ENCODE data around the gene MAP4. TPM values are rescaled to one million over a fixed set of nuclear protein-coding genes. Genes with fewer than 3 reads are reported as not detected.

The MAP4 gene
- total RNA-seq, 1 experiment from 2014 or later = 137 TPM

DNA sequence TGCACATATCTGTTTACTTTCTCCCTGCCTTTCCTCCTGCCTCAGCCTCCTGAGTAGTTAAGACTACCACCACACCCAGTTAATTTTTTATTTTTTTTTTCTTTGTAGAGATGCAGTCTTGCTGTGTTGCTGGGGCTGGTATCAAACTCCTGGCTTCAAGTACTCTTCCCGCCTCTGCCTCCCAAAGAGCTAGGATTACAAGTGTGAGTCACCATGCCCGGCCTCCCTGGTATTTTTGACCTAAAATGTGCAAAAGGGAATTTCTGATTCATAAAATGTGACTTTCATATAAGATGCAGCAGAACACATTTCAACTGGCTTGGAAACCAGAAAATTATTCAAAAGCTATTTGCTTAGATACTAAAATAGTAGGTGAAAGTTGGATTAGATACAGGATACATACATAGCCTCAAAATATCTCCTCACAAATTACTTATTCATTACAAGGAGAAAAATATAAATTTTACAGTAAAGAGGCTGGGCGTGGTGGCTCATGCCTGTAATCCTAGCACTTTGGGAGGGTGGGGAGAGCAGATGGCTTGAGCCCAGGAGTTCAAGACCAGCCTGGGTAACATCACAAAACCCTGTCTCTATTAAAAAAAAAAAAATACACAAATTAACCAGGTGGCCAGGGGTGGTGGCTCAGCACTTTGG, 32.0 kb downstream of the MAP4 start:
- Mint-ChIP-seq H3K36me3 (ENCODE audit: insufficient read depth, unreplicated experiment) (peaks cover 21% of the 10 kb centered on the region), H3K9me3 (ENCODE audit: unreplicated experiment) (no peaks in the 10 kb centered on the region), H3K4me3 (ENCODE audit: unreplicated experiment) (no peak overlapping the region), H3K27me3 (ENCODE audit: insufficient read depth, unreplicated experiment) (no peaks in the 10 kb centered on the region), H3K27ac (ENCODE audit: unreplicated experiment) (no peak overlapping the region), H3K4me1 (ENCODE audit: low read depth, unreplicated experiment) (no peaks in the 10 kb centered on the region)
- no peaks in the 10 kb centered on the region for H3K27me3 ChIP-seq (replicated peaks; ENCODE audit: control insufficient read depth, insufficient read depth, low read length)
- POLR2A ChIA-PET = interaction anchor here (0.7 kb wide), 1 partner anchor 29 kb away, joined by 3 read pairs; no protein-coding TSS in a partner anchor
- no peaks in the 10 kb centered on the region for H3K36me3 ChIP-seq (ENCODE audit: control insufficient read depth, insufficient read depth, low read length)
- no TSS peak for BruUV-seq (replicated peaks)
- CTCF ChIA-PET = no interaction called here
- TF ChIP-seq, protein P1, sequence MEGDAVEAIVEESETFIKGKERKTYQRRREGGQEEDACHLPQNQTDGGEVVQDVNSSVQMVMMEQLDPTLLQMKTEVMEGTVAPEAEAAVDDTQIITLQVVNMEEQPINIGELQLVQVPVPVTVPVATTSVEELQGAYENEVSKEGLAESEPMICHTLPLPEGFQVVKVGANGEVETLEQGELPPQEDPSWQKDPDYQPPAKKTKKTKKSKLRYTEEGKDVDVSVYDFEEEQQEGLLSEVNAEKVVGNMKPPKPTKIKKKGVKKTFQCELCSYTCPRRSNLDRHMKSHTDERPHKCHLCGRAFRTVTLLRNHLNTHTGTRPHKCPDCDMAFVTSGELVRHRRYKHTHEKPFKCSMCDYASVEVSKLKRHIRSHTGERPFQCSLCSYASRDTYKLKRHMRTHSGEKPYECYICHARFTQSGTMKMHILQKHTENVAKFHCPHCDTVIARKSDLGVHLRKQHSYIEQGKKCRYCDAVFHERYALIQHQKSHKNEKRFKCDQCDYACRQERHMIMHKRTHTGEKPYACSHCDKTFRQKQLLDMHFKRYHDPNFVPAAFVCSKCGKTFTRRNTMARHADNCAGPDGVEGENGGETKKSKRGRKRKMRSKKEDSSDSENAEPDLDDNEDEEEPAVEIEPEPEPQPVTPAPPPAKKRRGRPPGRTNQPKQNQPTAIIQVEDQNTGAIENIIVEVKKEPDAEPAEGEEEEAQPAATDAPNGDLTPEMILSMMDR (IDR thresholded peaks at IDR 0.05; ENCODE audit: insufficient read depth in 1 of 2, low read depth in 1 of 2, low read length in 1 of 2, severe bottlenecking in 1 of 2, unreplicated experiment in 1 of 2) = no peak
- H3K4me1 ChIP-seq = no peaks in the 10 kb centered on the region
- DNase-seq = no peak
- H3K4me3 ChIP-seq (ENCODE audit: low read depth, low read length) = no peak overlapping the region
- intact Hi-C loops (cut with micrococcal nuclease; ENCODE audit: unreplicated experiment) = no loop called here
- no peaks in the 10 kb centered on the region for H3K9me3 ChIP-seq

DNA sequence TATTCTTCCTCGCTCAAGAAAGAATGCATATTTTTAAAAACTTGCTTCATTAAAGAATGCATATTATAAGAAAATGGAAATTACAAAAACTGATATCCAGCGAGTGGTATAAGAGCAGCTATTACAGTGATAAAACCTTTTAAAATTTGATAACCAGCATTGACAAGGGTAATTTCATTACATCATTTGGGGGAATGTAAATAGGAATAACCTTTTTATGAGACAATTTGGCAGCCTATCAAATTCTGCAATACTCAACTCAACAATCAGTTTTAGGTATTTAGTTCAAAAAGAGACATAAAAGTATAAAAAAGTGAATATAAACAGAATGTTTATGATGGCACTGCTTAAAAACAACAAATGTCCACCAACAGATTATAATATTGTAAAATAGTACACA, 35.4 kb downstream of the MAP4 start:
- no peak for DNase-seq
- no peaks in the 10 kb centered on the region for H3K9me3 Mint-ChIP-seq (ENCODE audit: unreplicated experiment)

GRCh38 chr3:47979070-47979469, 37.1 kb downstream of the MAP4 start:
- no TSS peak for BruUV-seq (replicated peaks)
- no peaks in the 10 kb centered on the region for H3K9me3 ChIP-seq
- no peak overlapping the region for H3K4me3 ChIP-seq (ENCODE audit: low read depth, low read length)
- no peaks in the 10 kb centered on the region for H3K4me1 ChIP-seq
- H3K27ac Mint-ChIP-seq (ENCODE audit: unreplicated experiment) = no peak overlapping the region
- ChIA-PET CTCF (no interaction called here), POLR2A (no interaction called here)
- H3K36me3 ChIP-seq (ENCODE audit: control insufficient read depth, insufficient read depth, low read length) = no peaks in the 10 kb centered on the region
- TF ChIP-seq, protein P1 (IDR thresholded peaks at IDR 0.05; ENCODE audit: insufficient read depth in 1 of 2, low read depth in 1 of 2, low read length in 1 of 2, severe bottlenecking in 1 of 2, unreplicated experiment in 1 of 2) = no peak
- H3K4me1 Mint-ChIP-seq (ENCODE audit: low read depth, unreplicated experiment) = no peaks in the 10 kb centered on the region
- no peaks in the 10 kb centered on the region for H3K27me3 Mint-ChIP-seq (ENCODE audit: insufficient read depth, unreplicated experiment)
- peaks cover 11% of the 10 kb centered on the region for H3K36me3 Mint-ChIP-seq (ENCODE audit: insufficient read depth, unreplicated experiment)
- H3K27me3 ChIP-seq (replicated peaks; ENCODE audit: control insufficient read depth, insufficient read depth, low read length) = no peaks in the 10 kb centered on the region
- no peaks in the 10 kb centered on the region for H3K9me3 Mint-ChIP-seq (ENCODE audit: unreplicated experiment)
- intact Hi-C loops (cut with micrococcal nuclease; ENCODE audit: unreplicated experiment) = no loop called here
- no peak overlapping the region for H3K4me3 Mint-ChIP-seq (ENCODE audit: unreplicated experiment)
- DNase-seq = no peak

More for the DNA sequence above, 35.4 kb downstream of the MAP4 start:
- intact Hi-C loops (cut with micrococcal nuclease; ENCODE audit: unreplicated experiment) = no loop called here
- TF ChIP-seq, protein P1 (IDR thresholded peaks at IDR 0.05; ENCODE audit: insufficient read depth in 1 of 2, low read depth in 1 of 2, low read length in 1 of 2, severe bottlenecking in 1 of 2, unreplicated experiment in 1 of 2) = no peak
- Mint-ChIP-seq H3K27me3 (ENCODE audit: insufficient read depth, unreplicated experiment) (no peaks in the 10 kb centered on the region), H3K36me3 (ENCODE audit: insufficient read depth, unreplicated experiment) (peaks cover 11% of the 10 kb centered on the region), H3K4me3 (ENCODE audit: unreplicated experiment) (no peak overlapping the region), H3K4me1 (ENCODE audit: low read depth, unreplicated experiment) (no peaks in the 10 kb centered on the region), H3K27ac (ENCODE audit: unreplicated experiment) (no peak overlapping the region)
- Histone ChIP-seq H3K36me3 (ENCODE audit: control insufficient read depth, insufficient read depth, low read length) (no peaks in the 10 kb centered on the region), H3K27me3 (replicated peaks; ENCODE audit: control insufficient read depth, insufficient read depth, low read length) (no peaks in the 10 kb centered on the region), H3K4me3 (ENCODE audit: low read depth, low read length) (no peak overlapping the region), H3K4me1 (no peaks in the 10 kb centered on the region), H3K9me3 (no peaks in the 10 kb centered on the region)
- POLR2A ChIA-PET = no interaction called here
- CTCF ChIA-PET = no interaction called here
- BruUV-seq (replicated peaks) = no TSS peak

Data from Caco-2 (cell line).